Measurements from ENCODE around the gene ATP10B. TPM values are rescaled to one million over a fixed set of nuclear protein-coding genes. Genes with fewer than 3 reads are reported as not detected.

The ATP10B gene
- total and polyA plus RNA-seq, 10 of the 15 experiments (the other 5 are each of a cell fraction or from before 2014, with no cell fraction given), result not detected

- Histone ChIP-seq H2AFZ (ENCODE audit: control insufficient read depth, low read depth, low read length) (no peak overlapping the region), H3K79me2 (ENCODE audit: control insufficient read depth, insufficient read depth, low read length) (no peaks in the 10 kb centered on the region), H3K9ac (ENCODE audit: control insufficient read depth, insufficient read depth, low read length) (no peak overlapping the region), H3K27me3 (replicated peaks in 1 of 2; ENCODE audit: control insufficient read depth in 2 of 2, insufficient read depth in 2 of 2, low read length in 1 of 2) (no peaks in the 10 kb centered on the region), H3K9me3 (replicated peaks; ENCODE audit: control insufficient read depth, insufficient read depth, low read length) (no peaks in the 10 kb centered on the region; the same call in 2 of the 3 replicates), H4K20me1 (ENCODE audit: control insufficient read depth, insufficient read depth) (no peaks in the 10 kb centered on the region), H3K27ac (ENCODE audit: control insufficient read depth, insufficient read depth) (no peak overlapping the region), H3K4me2 (ENCODE audit: control insufficient read depth, insufficient read depth) (no peak overlapping the region), H3K36me3 (ENCODE audit: control insufficient read depth in 2 of 2, insufficient read depth in 2 of 2, low read length in 1 of 2) (no peaks in the 10 kb centered on the region), H3K4me1 (ENCODE audit: control insufficient read depth, insufficient read depth, low read length) (peaks cover 4% of the 10 kb centered on the region; the same call in 1 of the 2 replicates), H3K4me3 (no peak overlapping the region)
- BruUV-seq (replicated peaks), result no TSS peak
- FAIRE-seq (peak; percentile 65), DNase-seq (ENCODE audit: low read depth, low spot score) (no peak), ATAC-seq (no peak)
- ChIA-PET RAD21 (ENCODE audit: unreplicated experiment) (interaction anchor here (0.9 to 1.7 kb wide), 2 partner anchors 102 to 361 kb away, joined by 3 to 4 read pairs; no protein-coding TSS in a partner anchor), POLR2A (no interaction called here), SMC1A (ENCODE audit: uncharacterized antibody, unreplicated experiment) (interaction anchor here (0.6 to 0.9 kb wide), 2 partner anchors 9 to 1366 kb away, joined by 3 read pairs; no protein-coding TSS in a partner anchor), CTCF (interaction anchor here (1.0 to 1.4 kb wide), 3 partner anchors 14 to 235 kb away, joined by 3 to 4 read pairs (median 3); no protein-coding TSS in a partner anchor)
- in situ Hi-C loops (cut with MboI) (no loop called here), intact Hi-C loops (cut with micrococcal nuclease; ENCODE audit: unreplicated experiment) (no loop called here)
- 58% methylated on average over 7 of the region's 7 CpGs for WGBS (ENCODE audit: insufficient coverage, insufficient replicate concordance, low lambda C conversion rate, missing lambda C conversion rate)
- TF ChIP-seq MYB (IDR thresholded peaks at IDR 0.05; ENCODE audit: borderline replicate concordance, low read depth, low read length), result no peak
- TF ChIP-seq TCF7 (IDR thresholded peaks at IDR 0.05; ENCODE audit: borderline replicate concordance), result no peak
These were observed 107.5 kb downstream of the ATP10B start for GRCh38 chr5:160744268-160745101.

GRCh38 chr5:160743027-160743426 is 109.0 kb downstream of the ATP10B start:
- FAIRE-seq (peak; percentile 41), ATAC-seq (peak; percentile 64), DNase-seq (ENCODE audit: low read depth, low spot score) (peak; percentile 43)
- H3K9ac ChIP-seq (ENCODE audit: control insufficient read depth, insufficient read depth, low read length), result no peak overlapping the region
- H3K4me2 ChIP-seq (ENCODE audit: control insufficient read depth, insufficient read depth), result peak overlapping the region; percentile 2; the same call in 1 of the 2 replicates
- H3K4me3 ChIP-seq, result no peak overlapping the region
- H4K20me1 ChIP-seq (ENCODE audit: control insufficient read depth, insufficient read depth), result no peaks in the 10 kb centered on the region
- H3K36me3 ChIP-seq (ENCODE audit: control insufficient read depth in 2 of 2, insufficient read depth in 2 of 2, low read length in 1 of 2), result no peaks in the 10 kb centered on the region
- no peak overlapping the region for H3K27ac ChIP-seq (ENCODE audit: control insufficient read depth, insufficient read depth)
- ChIA-PET RAD21 (ENCODE audit: unreplicated experiment) (interaction anchor here (0.9 to 1.7 kb wide), 2 partner anchors 104 to 362 kb away, joined by 3 to 4 read pairs; no protein-coding TSS in a partner anchor), CTCF (interaction anchor here (0.6 to 1.4 kb wide), 3 partner anchors 24 to 1219 kb away, joined by 3 to 4 read pairs (median 3); no protein-coding TSS in a partner anchor), POLR2A (no interaction called here), SMC1A (ENCODE audit: uncharacterized antibody, unreplicated experiment) (no interaction called here)
- no peaks in the 10 kb centered on the region; the same call in 2 of the 3 replicates for H3K9me3 ChIP-seq (replicated peaks; ENCODE audit: control insufficient read depth, insufficient read depth, low read length)
- intact Hi-C loops (cut with micrococcal nuclease; ENCODE audit: unreplicated experiment), result no loop called here
- WGBS (ENCODE audit: insufficient coverage, insufficient replicate concordance, low lambda C conversion rate, missing lambda C conversion rate), result 5% methylated on average over 3 of the region's 3 CpGs
- no peak overlapping the region for H2AFZ ChIP-seq (ENCODE audit: control insufficient read depth, low read depth, low read length)
- no TSS peak for BruUV-seq (replicated peaks)
- no peak for TF ChIP-seq CBX5 (IDR thresholded peaks at IDR 0.05; ENCODE audit: low read depth)
- TF ChIP-seq STAT3 (IDR thresholded peaks at IDR 0.05; ENCODE audit: low read depth, low read length), result no peak
- 0 out of 4 replicates have a peak, but pooled peaks of 1 of the 2 experiments have one; percentile 18 for TF ChIP-seq IKZF2 (IDR thresholded peaks at IDR 0.05)
- TF ChIP-seq PAX5 (IDR thresholded peaks at IDR 0.05; ENCODE audit: borderline replicate concordance, low read depth, low read length), result peak; percentile 62; the same call in 1 of the 2 replicates
- TF ChIP-seq MYC (IDR thresholded peaks at IDR 0.05; ENCODE audit: insufficient read depth, insufficient read length, insufficient replicate concordance, low read length, severe bottlenecking), result no peak
- no peak for TF ChIP-seq NBN (IDR thresholded peaks at IDR 0.05)
- no peak for TF ChIP-seq ATF2 (IDR thresholded peaks at IDR 0.05; ENCODE audit: low read length)
- TF ChIP-seq SMC3 (IDR thresholded peaks at IDR 0.05; ENCODE audit: borderline replicate concordance, low read length), result no peak
- TF ChIP-seq EP300 (IDR thresholded peaks at IDR 0.05; ENCODE audit: borderline replicate concordance in 1 of 2, control insufficient read depth in 1 of 2, low read depth in 2 of 2, low read length in 2 of 2), result no peak
- TF ChIP-seq ZNF207 (IDR thresholded peaks at IDR 0.05; ENCODE audit: borderline replicate concordance), result no peak
- peak; percentile 40 for TF ChIP-seq RUNX3 (IDR thresholded peaks at IDR 0.05; ENCODE audit: low read length)
- no peaks in the 10 kb centered on the region for H3K27me3 ChIP-seq (replicated peaks in 1 of 2; ENCODE audit: control insufficient read depth in 2 of 2, insufficient read depth in 2 of 2, low read length in 1 of 2)
- in situ Hi-C loops (cut with MboI), result no loop called here
- peaks cover under 1% of the 10 kb centered on the region; the same call in 1 of the 2 replicates for H3K4me1 ChIP-seq (ENCODE audit: control insufficient read depth, insufficient read depth, low read length)
- no peaks in the 10 kb centered on the region for H3K79me2 ChIP-seq (ENCODE audit: control insufficient read depth, insufficient read depth, low read length)

Measured in GM12878 (cell line).